MM.1S (cell line): ENCODE measurements around the gene ZNF583.

Source experiments
- CTCF ChIP-seq: fragments of 300-600 bp; sonication (generic); IDR thresholded peaks from 2 replicates; pipeline ENCODE4 v1.5.1; 2016; ENCODE audit warnings: antibody characterized with exemption, low read length, mixed read lengths
- EZH2 ChIP-seq: fragments of 300-600 bp; sonication (generic); optimal IDR thresholded peaks from 2 replicates; pipeline ENCODE3; 2017; ENCODE audit warnings: low read depth, mild to moderate bottlenecking, antibody characterized with exemption, low read length, mixed read lengths

DNA sequence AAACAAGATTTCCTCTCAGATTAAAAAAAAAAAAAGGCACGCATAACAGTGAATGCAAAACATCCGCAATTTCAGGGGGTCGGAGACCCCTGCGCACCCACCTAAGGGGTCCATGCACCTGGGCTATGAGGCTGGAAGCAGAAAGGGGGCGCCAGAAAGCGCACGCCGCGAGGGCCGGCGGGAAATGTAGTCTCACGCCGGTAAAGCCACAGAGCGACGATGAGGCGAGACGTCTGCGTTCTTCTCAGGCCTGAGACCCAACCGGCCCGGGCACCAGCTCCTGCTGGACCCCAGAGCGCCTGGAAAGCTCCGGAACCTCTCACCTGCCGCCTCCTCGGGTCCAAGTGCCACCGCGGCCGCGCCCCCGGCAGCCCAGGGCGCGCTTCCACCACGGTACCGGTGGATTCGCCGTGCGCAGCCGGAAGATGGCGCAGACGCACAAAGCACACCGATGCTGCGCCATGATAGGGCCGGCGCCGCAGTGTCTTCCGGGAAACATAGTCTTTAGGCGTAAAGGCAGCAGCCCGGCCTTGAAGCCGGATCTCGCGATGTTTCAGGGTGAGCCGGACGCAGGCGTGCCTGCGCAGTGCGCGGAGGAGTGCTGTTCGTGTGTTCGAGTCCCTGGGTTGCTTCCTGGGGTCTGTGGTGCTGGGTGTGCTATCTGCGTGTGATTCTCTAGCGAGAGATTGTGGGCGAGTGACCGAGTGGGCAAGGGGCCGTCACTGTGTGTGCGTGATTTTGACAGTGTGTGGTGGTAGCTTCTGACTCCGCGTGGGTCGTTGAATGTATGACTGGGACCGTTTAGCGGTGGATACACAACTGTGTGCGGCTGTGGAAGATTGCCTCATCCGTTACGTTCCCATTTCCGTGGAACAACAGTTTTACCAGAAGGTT lies 10.8 kb upstream of the ZNF583 start, which contains the start of gene ZNF582:
- no peak for TF ChIP-seq EZH2
- TF ChIP-seq CTCF: peak; percentile 91
